Stomach smooth muscle (tissue), 2 donors: ENCODE measurements around the gene ZNF724.

Experiments used
- H3K27ac ChIP-seq: one replicate; pipeline ENCODE4 v1.7.0; 2013; ENCODE audit warnings: mild to moderate bottlenecking, low read length, inconsistent platforms
- H3K27me3 ChIP-seq, 2 donors: one replicate each; pipeline ENCODE4 v1.7.0; 2013; ENCODE audit warnings: low read length in 2 of 2; ENCODE audit not compliant: insufficient read depth in 2 of 2, control insufficient read depth in 1 of 2
- H3K36me3 ChIP-seq, 2 donors: one replicate each; pipeline ENCODE4 v1.7.0; 2013; ENCODE audit warnings: low read length in 2 of 2; ENCODE audit not compliant: control insufficient read depth in 2 of 2, insufficient read depth in 2 of 2
- H3K4me1 ChIP-seq: one replicate; pipeline ENCODE4 v1.7.0; 2013; ENCODE audit warnings: low read length; ENCODE audit not compliant: control insufficient read depth, insufficient read depth
- H3K4me3 ChIP-seq, 2 donors: one replicate each; pipeline ENCODE4 v1.7.0; 2013; ENCODE audit warnings: low read length in 2 of 2
- H3K9ac ChIP-seq, 2 donors: one replicate each; pipeline ENCODE4 v1.7.0; 2013; ENCODE audit warnings: low read length in 2 of 2, mild to moderate bottlenecking in 1 of 2
- H3K9me3 ChIP-seq, 2 donors: one replicate each; pipeline ENCODE4 v1.7.0; 2013; ENCODE audit warnings: low read length in 2 of 2; ENCODE audit not compliant: control insufficient read depth in 2 of 2
- donor health status: healthy.
- donor health status: Pancreatic carcinoma.

ZNF724 gene

DNA sequence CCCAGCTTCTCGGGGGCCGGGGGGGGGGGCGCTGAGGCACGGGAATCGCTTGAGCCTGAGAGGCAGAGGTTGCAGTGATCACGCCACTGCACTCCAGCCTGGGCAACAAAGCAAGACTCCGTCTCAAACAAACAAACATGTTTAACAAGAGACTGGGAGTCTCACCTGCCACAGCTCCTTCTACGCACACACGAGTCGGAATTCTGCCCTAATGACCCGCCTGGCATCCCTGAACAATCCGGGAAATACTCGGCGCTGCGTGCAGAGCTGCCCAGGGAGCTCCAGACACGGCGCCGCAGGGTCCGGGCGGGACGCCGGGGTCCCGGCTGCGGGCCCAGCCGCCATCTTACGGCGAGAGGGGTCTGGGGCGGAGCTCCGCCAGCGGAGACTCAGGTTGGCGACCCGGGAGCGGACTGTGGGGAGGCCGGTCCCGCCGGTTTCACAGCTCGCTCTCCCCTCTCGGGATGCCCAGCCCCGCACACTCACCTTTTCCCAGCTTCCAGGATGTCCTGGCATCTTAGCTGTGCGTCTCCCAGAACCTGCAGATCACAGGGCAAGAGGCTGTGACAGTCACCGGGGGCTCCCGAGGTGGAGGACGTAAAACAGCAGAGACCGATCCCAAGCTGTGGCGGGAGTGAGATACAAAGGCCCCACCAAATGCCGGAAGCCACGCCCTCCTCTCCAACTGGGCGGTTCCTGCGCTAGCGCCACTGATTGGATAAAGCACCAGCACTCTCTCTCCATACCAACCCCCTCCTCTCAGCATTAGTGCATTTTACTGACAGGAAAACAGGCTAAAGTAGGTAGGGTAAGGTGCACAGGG lies 23.6 kb upstream of the ZNF724 start:
- no peaks in the 10 kb centered on the region for H3K4me1 ChIP-seq
- peak overlapping the region; percentile 78 to 98 for H3K4me3 ChIP-seq
- H3K27me3 ChIP-seq = no peaks in the 10 kb centered on the region
- peak overlapping the region; percentile 55 for H3K27ac ChIP-seq
- peak overlapping the region; percentile 70 to 90 for H3K9ac ChIP-seq
- H3K9me3 ChIP-seq = no peaks in the 10 kb centered on the region
- H3K36me3 ChIP-seq = no peaks in the 10 kb centered on the region

- H3K4me3 ChIP-seq = peak overlapping the region; percentile 78 to 98
- H3K9me3 ChIP-seq = no peaks in the 10 kb centered on the region
- H3K36me3 ChIP-seq = no peaks in the 10 kb centered on the region
- no peaks in the 10 kb centered on the region for H3K4me1 ChIP-seq
- no peaks in the 10 kb centered on the region for H3K27me3 ChIP-seq
- peak overlapping the region; percentile 55 for H3K27ac ChIP-seq
- H3K9ac ChIP-seq = peak overlapping the region; percentile 70 to 90
Measured at GRCh38 chr19:23273022-23273589, 22.9 kb upstream of the ZNF724 start.

- Histone ChIP-seq H3K27ac (no peak overlapping the region), H3K36me3 (peaks cover 16 to 27% of the 10 kb centered on the region in 2 donors), H3K9ac (no peak overlapping the region)
Measured at GRCh38 chr19:23263870-23264590, 13.8 kb upstream of the ZNF724 start.

GRCh38 chr19:23263396-23263795 lies 13.2 kb upstream of the ZNF724 start:
- no peaks in the 10 kb centered on the region for H3K4me1 ChIP-seq
- no peaks in the 10 kb centered on the region for H3K9me3 ChIP-seq
- H3K4me3 ChIP-seq = no peak overlapping the region
- no peaks in the 10 kb centered on the region for H3K27me3 ChIP-seq
- no peak overlapping the region for H3K27ac ChIP-seq
- H3K36me3 ChIP-seq = peaks cover 21 to 33% of the 10 kb centered on the region in 2 donors
- H3K9ac ChIP-seq = no peak overlapping the region

More at GRCh38 chr19:23263870-23264590, 13.8 kb upstream of the ZNF724 start:
- Histone ChIP-seq H3K27me3 (no peaks in the 10 kb centered on the region), H3K4me3 (no peak overlapping the region), H3K4me1 (no peaks in the 10 kb centered on the region), H3K9me3 (no peaks in the 10 kb centered on the region)

DNA sequence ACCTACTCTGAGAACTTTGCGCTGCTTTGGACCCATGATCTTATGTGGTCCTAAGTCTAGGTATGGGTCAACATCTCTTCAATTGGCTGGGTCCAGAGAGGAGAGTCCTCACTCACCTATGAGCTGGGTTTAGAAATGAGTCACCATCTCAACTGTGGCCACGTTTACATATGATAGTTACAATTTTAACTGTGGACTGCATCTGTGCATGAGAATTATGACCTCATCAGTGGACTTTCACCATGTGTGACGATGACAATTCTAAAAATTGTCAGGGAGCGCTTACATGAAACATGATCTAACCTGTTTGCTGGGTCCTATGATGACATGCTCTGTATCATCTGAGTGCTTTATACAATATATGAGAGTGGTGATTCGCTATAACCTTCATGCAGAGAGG lies 12.7 kb upstream of the ZNF724 start:
- Histone ChIP-seq H3K9ac (no peak overlapping the region), H3K4me3 (no peak overlapping the region), H3K27me3 (no peaks in the 10 kb centered on the region), H3K27ac (no peak overlapping the region), H3K9me3 (no peaks in the 10 kb centered on the region), H3K36me3 (peaks cover 21 to 33% of the 10 kb centered on the region in 2 donors), H3K4me1 (no peaks in the 10 kb centered on the region)

DNA sequence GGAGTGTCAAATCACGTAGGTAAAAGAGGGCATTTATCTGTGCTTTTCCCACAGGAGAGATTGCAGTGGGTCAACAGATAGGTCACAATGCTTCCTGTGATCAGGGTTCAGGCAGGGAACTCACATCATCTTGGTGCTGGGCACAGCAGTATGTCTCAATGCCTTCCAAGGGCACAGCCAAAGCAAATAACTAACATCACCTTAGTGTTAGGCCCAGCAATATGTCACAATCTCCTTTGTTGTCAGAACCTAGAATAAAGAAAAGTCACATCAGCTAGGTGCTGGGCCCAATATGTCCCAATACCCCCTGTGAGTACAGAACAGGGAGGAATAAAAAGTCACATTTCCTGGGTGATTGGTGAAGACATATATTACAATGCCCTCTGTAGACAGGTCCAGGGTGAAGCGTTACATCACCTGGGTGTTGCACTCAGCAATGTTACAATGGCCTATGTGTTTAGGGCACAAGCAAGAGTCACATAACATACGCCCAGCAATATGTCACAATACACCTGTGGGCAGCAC lies 11.4 kb upstream of the ZNF724 start:
- Histone ChIP-seq H3K4me1 (no peaks in the 10 kb centered on the region), H3K9ac (no peak overlapping the region), H3K27ac (no peak overlapping the region), H3K4me3 (no peak overlapping the region), H3K36me3 (peaks cover 21 to 28% of the 10 kb centered on the region in 2 donors), H3K27me3 (no peaks in the 10 kb centered on the region), H3K9me3 (no peaks in the 10 kb centered on the region)

- no peaks in the 10 kb centered on the region for H3K27me3 ChIP-seq
Measured at GRCh38 chr19:23260956-23261355, 10.8 kb upstream of the ZNF724 start.

DNA sequence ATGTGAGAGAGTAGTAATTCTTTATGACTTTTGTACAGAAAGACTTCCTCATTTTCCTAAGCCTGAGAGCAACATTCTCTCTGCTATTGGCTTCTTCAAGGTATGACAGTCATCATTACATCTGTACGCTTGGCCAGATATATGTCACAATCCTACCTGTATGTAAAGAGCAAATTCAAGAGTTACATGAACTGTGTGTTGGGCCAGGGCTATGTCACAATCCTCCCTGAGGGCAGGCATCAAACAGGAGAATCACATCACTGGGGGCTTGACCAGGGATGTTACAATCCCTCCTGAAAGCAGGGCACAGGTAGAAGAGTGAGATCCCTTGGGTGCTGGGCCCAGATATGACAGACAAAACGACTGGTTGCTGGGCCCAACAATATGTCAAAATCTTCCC lies 9.8 kb upstream of the ZNF724 start:
- Histone ChIP-seq H3K27me3 (no peaks in the 10 kb centered on the region), H3K4me1 (no peaks in the 10 kb centered on the region), H3K27ac (no peak overlapping the region), H3K9ac (no peak overlapping the region), H3K4me3 (no peak overlapping the region), H3K36me3 (peaks cover 21 to 28% of the 10 kb centered on the region in 2 donors), H3K9me3 (no peaks in the 10 kb centered on the region)

More at GRCh38 chr19:23260956-23261355, 10.8 kb upstream of the ZNF724 start:
- Histone ChIP-seq H3K4me3 (no peak overlapping the region), H3K27ac (no peak overlapping the region), H3K9ac (no peak overlapping the region), H3K36me3 (peaks cover 21 to 28% of the 10 kb centered on the region in 2 donors), H3K9me3 (no peaks in the 10 kb centered on the region), H3K4me1 (no peaks in the 10 kb centered on the region)

DNA sequence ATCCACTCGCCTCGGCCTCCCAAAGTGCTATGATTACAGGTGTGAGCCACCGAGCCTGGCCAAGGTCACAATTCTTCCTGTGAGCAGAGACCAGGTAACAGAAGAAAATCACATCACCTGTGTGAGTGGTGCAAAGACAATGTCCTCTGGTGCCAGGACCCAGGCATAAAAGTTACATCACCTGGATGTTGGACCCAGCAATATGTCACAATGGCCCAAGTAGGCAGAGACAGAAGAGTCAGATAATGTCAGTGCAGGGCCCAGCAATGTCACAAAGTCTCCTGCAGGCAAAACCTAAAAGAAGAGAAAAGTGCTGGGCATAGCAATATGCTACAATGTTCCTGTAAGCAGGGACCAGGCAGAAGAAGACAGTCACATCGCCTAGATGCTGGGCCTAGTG lies 5.5 kb upstream of the ZNF724 start:
- H3K27ac ChIP-seq = no peak overlapping the region
- no peak overlapping the region for H3K4me3 ChIP-seq
- H3K9me3 ChIP-seq = no peaks in the 10 kb centered on the region
- peaks cover 18 to 19% of the 10 kb centered on the region in 2 donors for H3K36me3 ChIP-seq
- H3K4me1 ChIP-seq = no peaks in the 10 kb centered on the region
- H3K9ac ChIP-seq = no peak overlapping the region
- H3K27me3 ChIP-seq = no peaks in the 10 kb centered on the region

DNA sequence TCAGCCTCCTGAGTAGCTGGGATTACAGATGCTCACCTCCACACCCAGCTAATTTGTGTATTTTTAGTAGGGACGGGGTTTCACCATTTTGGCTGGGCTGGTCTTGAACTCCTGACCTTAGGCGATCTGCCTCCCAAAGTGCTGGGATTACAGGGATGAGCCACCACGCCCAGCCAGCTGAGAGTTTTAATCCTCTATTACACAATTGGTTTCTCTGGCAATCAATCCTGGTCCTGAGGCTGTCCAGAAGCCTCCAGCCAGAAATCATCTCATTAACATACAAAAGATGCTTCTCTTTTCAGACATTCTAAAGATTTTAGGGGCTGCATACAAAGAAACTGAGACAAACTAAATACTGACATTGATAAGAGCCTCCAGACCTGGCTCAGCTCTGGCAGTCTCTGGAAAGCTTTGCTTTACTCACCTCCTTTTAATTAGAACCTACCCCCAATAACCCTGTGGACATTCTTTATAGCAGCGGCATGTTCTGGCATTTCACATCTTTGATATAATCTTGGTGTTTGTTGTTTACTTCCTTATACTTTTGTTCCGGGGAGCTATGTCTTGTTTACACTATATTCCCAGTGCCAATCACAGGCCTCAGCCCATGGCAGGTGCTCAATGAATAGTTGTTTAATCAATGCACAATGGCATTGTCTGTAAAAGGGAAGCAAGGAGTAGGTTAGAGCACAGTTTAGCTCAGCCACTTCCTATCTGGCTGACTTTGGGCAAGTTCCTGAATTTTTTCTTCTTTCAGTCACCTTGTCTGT lies 4.1 kb upstream of the ZNF724 start:
- no peaks in the 10 kb centered on the region for H3K9me3 ChIP-seq
- no peaks in the 10 kb centered on the region for H3K27me3 ChIP-seq
- H3K27ac ChIP-seq = no peak overlapping the region
- H3K4me1 ChIP-seq = peaks cover 4% of the 10 kb centered on the region
- peaks cover 8% of the 10 kb centered on the region in 2 donors for H3K36me3 ChIP-seq
- H3K9ac ChIP-seq = no peak overlapping the region
- no peak overlapping the region for H3K4me3 ChIP-seq
